Colonic mucosa (tissue), 4 donors: Measurements from ENCODE around the gene PRR23B. TPM values are rescaled to one million over a fixed set of nuclear protein-coding genes. Genes with fewer than 3 reads are reported as not detected.

Source experiments
- DNase-seq: peaks from one replicate; pipeline ENCODE4 v3.0.0-alpha.2; 2020
- H3K27ac ChIP-seq: fragments of 200-600 bp; one replicate; pipeline ENCODE4 v1.8.0; 2021
- H3K27me3 ChIP-seq: fragments of 200-600 bp; one replicate; pipeline ENCODE4 v1.8.0; 2021
- H3K36me3 ChIP-seq: fragments of 200-600 bp; one replicate; pipeline ENCODE4 v1.8.0; 2021
- H3K4me1 ChIP-seq: fragments of 200-600 bp; one replicate; pipeline ENCODE4 v1.8.0; 2021; ENCODE audit warnings: mild to moderate bottlenecking
- H3K4me3 ChIP-seq: fragments of 200-600 bp; one replicate; pipeline ENCODE4 v1.8.0; 2021
- H3K9ac ChIP-seq, 2 donors: one replicate each; pipeline ENCODE4 v1.7.0; 2013; ENCODE audit warnings: control low read depth in 2 of 2, low read depth in 2 of 2, low read length in 2 of 2
- H3K9me3 ChIP-seq: fragments of 200-600 bp; one replicate; pipeline ENCODE4 v1.8.0; 2021
- CTCF ChIP-seq: fragments of 200-600 bp; IDR thresholded peaks from one replicate; pipeline ENCODE4 v1.8.0; 2022; ENCODE audit warnings: antibody characterized with exemption, mild to moderate bottlenecking
- intact Hi-C: fragments of 100-400 bp; cut with DNase I; formaldehyde crosslinking; loops from one replicate; pipeline ENCODE4 v1.14.1; 2022
- total RNA-seq, 2 donors: library from RNA; stranded (reverse); fragmentation: NEBNext Ultra II Directional in 1 of 2; extraction: Animal tissue kit (Norgen Biotek cat#: 25700) in 1 of 2; gene quantifications; one replicate each; pipeline ENCODE4 v1.2.1, GENCODE V29; 2021
- donor health status: healthy.
- donor health status: DM: no; HTN: no; CAD: no.
- donor health status: DM: no; HTN: no; CAD: no.

Gene PRR23B
- total RNA-seq, 2 donors from 2014 or later, result not detected

DNA sequence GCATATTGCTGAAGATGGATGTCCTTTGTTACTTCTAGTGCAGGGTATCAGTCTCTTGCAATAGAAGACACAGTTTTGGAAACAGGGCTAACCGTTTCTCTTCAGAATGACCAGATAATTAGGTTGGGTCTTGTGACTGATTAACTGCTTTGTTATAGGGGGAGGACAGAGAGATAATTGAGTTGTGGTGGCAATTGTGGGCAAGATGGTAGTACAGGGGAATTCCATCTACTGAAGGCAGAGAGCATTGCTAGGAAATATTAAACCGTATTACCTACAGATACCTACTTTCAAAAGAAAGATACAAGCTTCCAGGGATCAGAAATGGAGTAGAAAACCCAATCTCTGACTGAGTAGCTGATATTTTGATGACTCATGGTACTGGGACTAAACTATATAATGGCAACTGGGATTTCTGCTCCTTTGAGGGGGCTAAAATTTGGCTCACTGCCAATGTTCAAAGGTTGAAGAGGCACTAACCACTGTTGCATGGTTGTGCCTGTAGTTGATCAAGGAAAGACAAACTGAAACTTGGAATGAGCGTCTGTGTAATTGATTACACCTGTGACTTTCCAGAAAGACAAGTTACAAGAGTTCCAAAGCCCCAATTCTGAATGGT is 4.2 kb downstream of the PRR23B start:
- no peaks in the 10 kb centered on the region for H3K27me3 ChIP-seq
- H3K27ac ChIP-seq, result no peak overlapping the region
- no peak for DNase-seq
- H3K4me3 ChIP-seq, result no peak overlapping the region
- no peak overlapping the region for H3K9ac ChIP-seq
- no peaks in the 10 kb centered on the region for H3K9me3 ChIP-seq
- TF ChIP-seq CTCF, result no peak
- no peaks in the 10 kb centered on the region for H3K36me3 ChIP-seq
- no peaks in the 10 kb centered on the region for H3K4me1 ChIP-seq
- intact Hi-C loops, result no loop called here

GRCh38 chr3:139006051-139006716 is 14.5 kb downstream of the PRR23B start, which contains the start of gene PRR23A:
TSS of gene PRR23A (minus strand) at chr3:139006268. CDS start at chr3:139006268, 0 bp downstream.
- Histone ChIP-seq H3K9ac (no peak within 1 kb of the TSS), H3K4me3 (no peak within 1 kb of the TSS), H3K27ac (no peak within 1 kb of the TSS), H3K9me3 (no peaks in the 10 kb centered on the region), H3K36me3 (no peaks in the 10 kb centered on the region), H3K4me1 (no peaks in the 10 kb centered on the region), H3K27me3 (no peaks in the 10 kb centered on the region)
- DNase-seq, result no peak
- intact Hi-C loops, result no loop called here
- no peak for TF ChIP-seq CTCF

DNA sequence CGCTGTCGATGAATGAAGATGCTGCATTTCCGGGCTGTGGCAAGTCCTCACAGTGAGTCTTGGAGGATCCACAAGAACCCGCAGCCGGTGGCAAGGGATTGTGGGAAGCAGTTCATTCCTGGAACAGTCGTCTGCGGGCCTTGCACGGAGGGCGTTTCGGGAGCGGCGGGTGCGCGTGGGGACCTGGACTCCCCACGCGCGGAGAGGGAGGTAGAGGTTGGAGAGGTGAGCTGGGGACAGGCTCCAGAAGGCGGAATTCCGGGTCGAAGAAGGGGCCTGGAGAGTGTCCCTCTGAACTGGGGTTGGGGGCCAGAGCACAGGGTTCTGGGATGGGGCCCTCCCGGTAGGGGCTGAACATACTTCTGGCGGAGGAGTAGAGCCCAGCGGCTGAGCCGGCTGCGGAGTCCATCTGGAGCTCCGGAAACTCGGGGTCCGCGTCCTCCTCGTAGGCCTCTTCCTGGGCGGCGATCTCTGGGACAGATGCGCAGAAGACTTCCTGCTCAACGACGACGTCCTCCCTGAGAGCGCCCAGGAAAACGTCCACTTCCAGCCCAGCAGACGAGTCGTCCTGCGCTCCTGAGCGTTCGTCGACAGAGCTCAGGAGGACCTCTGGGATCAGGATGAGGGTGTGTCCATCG is 15.3 kb downstream of the PRR23B start:
- intact Hi-C loops, result no loop called here
- Histone ChIP-seq H3K27ac (no peak overlapping the region), H3K4me3 (no peak overlapping the region), H3K9ac (no peak overlapping the region), H3K4me1 (no peaks in the 10 kb centered on the region), H3K27me3 (no peaks in the 10 kb centered on the region), H3K36me3 (no peaks in the 10 kb centered on the region), H3K9me3 (no peaks in the 10 kb centered on the region)
- TF ChIP-seq CTCF, result no peak
- no peak for DNase-seq

DNA sequence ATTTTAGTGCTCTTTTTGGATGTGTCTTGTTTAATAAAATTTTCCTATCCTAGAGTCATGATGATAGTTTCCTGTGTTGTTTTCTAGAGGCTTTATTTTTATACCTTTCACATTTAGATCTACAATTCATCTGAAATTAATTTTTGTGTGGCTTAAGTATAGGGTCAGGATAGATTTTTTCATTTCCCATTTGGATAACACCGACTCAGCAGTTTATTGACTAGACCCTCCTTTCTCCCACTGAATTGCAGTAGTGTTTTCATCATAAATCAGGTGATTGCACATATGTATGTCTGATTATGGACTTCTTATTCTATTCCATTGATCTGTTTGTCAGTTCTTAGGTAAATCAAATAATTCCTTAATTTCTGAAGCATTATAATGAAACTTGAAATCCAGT is 25.0 kb downstream of the PRR23B start:
- H3K9ac ChIP-seq, result no peak overlapping the region
- TF ChIP-seq CTCF, result no peak
- no peak overlapping the region for H3K27ac ChIP-seq
- H3K27me3 ChIP-seq, result no peaks in the 10 kb centered on the region
- no peak overlapping the region for H3K4me3 ChIP-seq
- no peaks in the 10 kb centered on the region for H3K9me3 ChIP-seq
- no peaks in the 10 kb centered on the region for H3K36me3 ChIP-seq
- no peak for DNase-seq
- H3K4me1 ChIP-seq, result no peaks in the 10 kb centered on the region
- intact Hi-C loops, result no loop called here

DNA sequence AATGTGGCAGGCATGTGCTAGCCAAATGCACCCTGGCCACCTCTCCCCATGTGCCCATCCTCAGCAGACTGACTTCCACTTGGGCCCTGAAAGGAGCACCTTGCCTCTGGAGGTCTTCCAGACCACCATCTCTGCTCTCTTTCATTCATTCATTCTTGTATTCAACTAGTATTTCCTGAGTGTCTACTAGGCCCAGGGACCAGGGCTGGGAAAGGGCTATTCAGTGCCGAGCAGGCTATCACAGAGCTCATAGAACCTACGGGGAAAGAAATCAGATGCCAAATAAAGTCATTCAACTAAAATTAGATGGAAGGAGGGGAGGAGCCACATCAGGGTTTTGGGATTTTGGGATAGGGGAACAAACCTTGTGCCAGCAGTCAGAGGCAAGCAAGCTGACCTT is 33.5 kb downstream of the PRR23B start:
- Histone ChIP-seq H3K27ac (no peak overlapping the region), H3K4me1 (no peaks in the 10 kb centered on the region), H3K9ac (no peak overlapping the region), H3K27me3 (no peaks in the 10 kb centered on the region), H3K36me3 (no peaks in the 10 kb centered on the region), H3K4me3 (no peak overlapping the region), H3K9me3 (no peaks in the 10 kb centered on the region)
- TF ChIP-seq CTCF, result no peak
- intact Hi-C loops, result no loop called here
- DNase-seq, result no peak
